H1 (cell line): ENCODE measurements around the gene TSPAN2. TPM values are rescaled to one million over a fixed set of nuclear protein-coding genes. Genes with fewer than 3 reads are reported as not detected.

Source experiments
- CHD7 ChIP-seq: fragments of 300-600 bp; sonication (generic); IDR thresholded peaks from 2 replicates; pipeline ENCODE4 v1.7.1; 2012; ENCODE audit warnings: low read length, moderate library complexity, mild to moderate bottlenecking, inconsistent platforms; ENCODE audit not compliant: insufficient replicate concordance
- NRF1 ChIP-seq: IDR thresholded peaks from 2 replicates; pipeline ENCODE4 v1.6.1; 2011; ENCODE audit warnings: mild to moderate bottlenecking, low read depth, low read length, improper control_type of control experiment
- TAF1 ChIP-seq: IDR thresholded peaks from 2 replicates; pipeline ENCODE4 v1.6.1; 2011; ENCODE audit warnings: mild to moderate bottlenecking, low read depth, low read length
- polyA plus RNA-seq, 7 experiments: library from polyadenylated mRNA; depleted of rRNA in 3 of 7; stranded (reverse) in 5 of 7; unstranded in 2 of 7; fragments of >200 nt in 5 of 7; fragments of 200-250 nt in 2 of 7; gene quantifications; 1 replicate in 5 of 7; 2 replicates in 1 of 7; 4 replicates in 1 of 7; pipeline versions ENCODE4 v1.2.1 to v1.2.3, GENCODE V29; 2011 to 2013; ENCODE audit warnings: missing spikeins in 2 of 7, mixed read lengths in 2 of 7
- total RNA-seq: library from RNA; stranded (reverse); fragmentation: NEBNext Ultra II Directional; extraction: Animal tissue kit (Norgen Biotek cat#: 25700); gene quantifications from 2 replicates; pipeline ENCODE4 v1.2.1, GENCODE V29; 2021

The TSPAN2 gene
- total and polyA plus RNA-seq, 2 of the 8 experiments (the other 6 are each of a cell fraction or from before 2014, with no cell fraction given), result 7.4 to 14.2 TPM

GRCh38 chr1:115126516-115126915, 37.2 kb upstream of the TSPAN2 start (continued):
- TF ChIP-seq CHD7, result no peak
- no peak for TF ChIP-seq TAF1
- no peak for TF ChIP-seq NRF1
